Psoas muscle (tissue), 8 donors: ENCODE measurements around the gene KCNJ9. TPM values are rescaled to one million over a fixed set of nuclear protein-coding genes. Genes with fewer than 3 reads are reported as not detected.

ENCODE experiments used
- ATAC-seq, 4 donors: fragments of 200-7000 bp; cut with Tn5 transposase; one replicate each; pipeline ENCODE4 v1.9.1; 2020; ENCODE audit warnings: moderate library complexity in 3 of 4, mild to moderate bottlenecking in 2 of 4
- DNase-seq, 2 donors: peaks; one replicate each; pipeline ENCODE4 v3.0.0-alpha.2; 2020
- H3K27ac ChIP-seq: fragments of 200-600 bp; one replicate; pipeline ENCODE4 v1.8.0; 2022
- H3K27me3 ChIP-seq, 3 donors: fragments of 200-600 bp in 1 of 3; one replicate each; pipeline versions ENCODE4 v1.6.1 to v1.8.0; 2013 to 2022; ENCODE audit warnings: low read length in 2 of 3, mild to moderate bottlenecking in 2 of 3, moderate library complexity in 1 of 3; ENCODE audit not compliant: insufficient read depth in 3 of 3
- H3K36me3 ChIP-seq, 2 donors: fragments of 200-600 bp in 1 of 2; one replicate each; pipeline versions ENCODE4 v1.6.1 to v1.8.0; 2013 to 2022; ENCODE audit warnings: low read depth in 1 of 2, mild to moderate bottlenecking in 1 of 2, moderate library complexity in 1 of 2; ENCODE audit not compliant: insufficient read depth in 1 of 2
- H3K4me1 ChIP-seq: fragments of 200-600 bp; one replicate; pipeline ENCODE4 v1.8.0; 2022
- H3K4me3 ChIP-seq: fragments of 200-600 bp; one replicate; pipeline ENCODE4 v1.8.0; 2022; ENCODE audit warnings: mild to moderate bottlenecking
- H3K9me3 ChIP-seq: fragments of 200-600 bp; one replicate; pipeline ENCODE4 v1.8.0; 2022
- WGBS, 3 donors: extraction: QIAGEN DNeasy Blood & Tissue Kit; methylation state at CpG; one replicate each; pipeline versions ENCODE4 v1.1.6 to v1.1.7; 2013; 5-methylcytosine and 5-hydroxymethylcytosine counted together
- intact Hi-C, 2 donors: fragments of 100-400 bp; cut with DNase I; formaldehyde crosslinking; loops; one replicate each; pipeline versions ENCODE4 v1.11.0 to v1.14.2; 2022
- polyA plus RNA-seq, 3 donors: library from polyadenylated mRNA; stranded (reverse); fragments of 200-250 nt; gene quantifications; one replicate each; pipeline ENCODE4 v1.2.3, GENCODE V29; 2013
- total RNA-seq, 4 donors: library from RNA; stranded (reverse); fragmentation: NEBNext Ultra II Directional in 2 of 4; extraction: Animal tissue kit (Norgen Biotek cat#: 25700) in 2 of 4; gene quantifications; one replicate each; pipeline versions ENCODE4 v1.2.1 to v1.2.4, GENCODE V29; 2021 to 2023
- TF ChIP-seq, protein P1 (sequence below): fragments of 200-600 bp; IDR thresholded peaks from one replicate; pipeline ENCODE4 v1.8.0; 2022; ENCODE audit warnings: antibody characterized with exemption
- donor health status: healthy with polysubstance abuse.
- donor health status: DM: no; HTN: no; CAD: no; lungs with moderate emphysema.
- donor health status: Bipolar disorder and iron deficiency.
- donor health status: healthy.
- donor health status: DM: yes; HTN: yes; CAD: no.
- donor health status: DM: no; HTN: no; CAD: no.
- donor health status: DM: no; HTN: no; CAD: no.
- donor health status: DM: yes; HTN: yes; CAD: no.

The KCNJ9 gene
- total and polyA plus RNA-seq, 7 donors, result 0.01 to 0.04 TPM; not detected in 5

DNA sequence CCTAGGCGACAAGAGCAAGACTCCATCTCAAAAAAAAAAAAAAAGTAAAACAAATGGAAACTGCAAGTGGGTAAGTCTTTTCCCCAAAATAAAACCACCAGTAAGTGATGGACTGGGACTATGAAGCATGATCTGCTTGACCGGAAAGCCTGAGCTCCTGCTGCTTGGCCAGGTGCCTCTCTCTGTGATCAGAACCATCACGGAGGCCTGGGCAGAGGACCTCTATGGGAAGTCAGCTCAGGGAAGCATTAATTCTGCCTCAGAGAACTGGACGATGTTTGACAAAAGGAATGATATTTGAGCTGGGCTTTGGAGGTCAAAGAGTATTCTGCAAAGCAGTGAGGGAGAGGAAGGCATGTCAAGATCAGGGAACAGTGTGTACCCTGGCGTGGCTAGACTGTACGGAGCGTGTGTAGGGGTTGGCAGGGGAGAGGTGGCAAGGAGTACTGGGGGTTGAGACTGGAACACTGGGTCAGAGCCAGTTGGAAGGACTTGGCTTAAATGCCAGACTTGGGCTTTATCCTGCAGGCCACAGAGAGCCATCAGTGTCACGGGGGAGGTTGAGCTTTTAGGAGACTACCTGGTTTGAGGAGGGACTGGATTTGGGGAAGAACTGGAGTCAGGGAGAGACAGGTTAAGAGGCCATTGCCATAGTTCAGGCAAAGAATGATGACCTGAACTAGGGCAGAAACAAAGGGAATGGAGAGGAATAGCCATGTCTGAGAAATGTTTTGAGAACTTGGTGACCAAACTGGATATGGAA lies 50.6 kb downstream of the KCNJ9 start:
- Histone ChIP-seq H3K36me3 (peaks cover 0 to 89% of the 10 kb centered on the region in 2 donors), H3K27ac (peak overlapping the region; percentile 98), H3K4me3 (peak overlapping the region; percentile 11), H3K9me3 (no peaks in the 10 kb centered on the region), H3K4me1 (peaks cover 84% of the 10 kb centered on the region), H3K27me3 (no peaks in the 10 kb centered on the region)
- WGBS, 3 donors, result 16 to 39% (median 23%) methylated on average over 8 of the region's 8 CpGs
- intact Hi-C loops, result no loop called here
- DNase-seq (peak; percentile 73 to 91), ATAC-seq (peak; percentile 45 to 75 (median 71))
- TF ChIP-seq, protein P1, sequence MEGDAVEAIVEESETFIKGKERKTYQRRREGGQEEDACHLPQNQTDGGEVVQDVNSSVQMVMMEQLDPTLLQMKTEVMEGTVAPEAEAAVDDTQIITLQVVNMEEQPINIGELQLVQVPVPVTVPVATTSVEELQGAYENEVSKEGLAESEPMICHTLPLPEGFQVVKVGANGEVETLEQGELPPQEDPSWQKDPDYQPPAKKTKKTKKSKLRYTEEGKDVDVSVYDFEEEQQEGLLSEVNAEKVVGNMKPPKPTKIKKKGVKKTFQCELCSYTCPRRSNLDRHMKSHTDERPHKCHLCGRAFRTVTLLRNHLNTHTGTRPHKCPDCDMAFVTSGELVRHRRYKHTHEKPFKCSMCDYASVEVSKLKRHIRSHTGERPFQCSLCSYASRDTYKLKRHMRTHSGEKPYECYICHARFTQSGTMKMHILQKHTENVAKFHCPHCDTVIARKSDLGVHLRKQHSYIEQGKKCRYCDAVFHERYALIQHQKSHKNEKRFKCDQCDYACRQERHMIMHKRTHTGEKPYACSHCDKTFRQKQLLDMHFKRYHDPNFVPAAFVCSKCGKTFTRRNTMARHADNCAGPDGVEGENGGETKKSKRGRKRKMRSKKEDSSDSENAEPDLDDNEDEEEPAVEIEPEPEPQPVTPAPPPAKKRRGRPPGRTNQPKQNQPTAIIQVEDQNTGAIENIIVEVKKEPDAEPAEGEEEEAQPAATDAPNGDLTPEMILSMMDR, result no peak

DNA sequence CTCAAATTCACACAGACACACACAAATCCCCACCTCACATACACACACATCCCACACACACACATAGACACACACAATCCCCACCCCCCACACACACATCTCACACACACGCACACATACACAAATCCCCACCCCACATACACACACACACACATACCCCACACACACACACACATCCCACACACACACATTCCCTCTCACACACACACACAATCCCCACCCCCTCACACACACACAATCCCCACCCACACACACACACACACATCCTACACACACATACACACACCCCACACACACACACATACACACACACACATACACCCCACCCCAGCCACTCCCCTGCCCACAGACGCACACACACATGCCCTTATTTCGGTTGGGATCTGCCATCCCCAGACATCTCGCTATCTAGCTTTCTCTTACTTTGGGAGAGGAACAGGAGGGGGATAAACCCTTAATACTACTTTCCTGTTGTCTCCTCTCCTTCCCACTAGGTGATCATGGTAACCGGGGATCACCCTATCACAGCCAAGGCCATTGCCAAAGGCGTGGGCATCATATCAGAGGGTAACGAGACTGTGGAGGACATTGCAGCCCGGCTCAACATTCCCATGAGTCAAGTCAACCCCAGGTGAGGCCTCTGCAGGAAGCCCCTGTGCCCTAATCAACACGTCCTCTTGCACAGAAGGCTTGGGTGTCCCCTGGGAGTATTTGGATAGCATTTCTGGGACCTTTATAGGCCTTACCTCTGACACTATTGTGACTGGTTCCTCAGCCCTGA lies 52.8 kb downstream of the KCNJ9 start:
- Histone ChIP-seq H3K4me1 (peaks cover 76% of the 10 kb centered on the region), H3K27ac (peak overlapping the region; percentile 98), H3K9me3 (no peaks in the 10 kb centered on the region), H3K27me3 (no peaks in the 10 kb centered on the region), H3K4me3 (no peak overlapping the region), H3K36me3 (peaks cover 0 to 95% of the 10 kb centered on the region in 2 donors)
- ATAC-seq, result no peak
- no peak for DNase-seq
- 51 to 62% (median 53%) methylated on average over 9 of the region's 9 CpGs for WGBS, 3 donors
- intact Hi-C loops, result no loop called here
- TF ChIP-seq, protein P1, result no peak

DNA sequence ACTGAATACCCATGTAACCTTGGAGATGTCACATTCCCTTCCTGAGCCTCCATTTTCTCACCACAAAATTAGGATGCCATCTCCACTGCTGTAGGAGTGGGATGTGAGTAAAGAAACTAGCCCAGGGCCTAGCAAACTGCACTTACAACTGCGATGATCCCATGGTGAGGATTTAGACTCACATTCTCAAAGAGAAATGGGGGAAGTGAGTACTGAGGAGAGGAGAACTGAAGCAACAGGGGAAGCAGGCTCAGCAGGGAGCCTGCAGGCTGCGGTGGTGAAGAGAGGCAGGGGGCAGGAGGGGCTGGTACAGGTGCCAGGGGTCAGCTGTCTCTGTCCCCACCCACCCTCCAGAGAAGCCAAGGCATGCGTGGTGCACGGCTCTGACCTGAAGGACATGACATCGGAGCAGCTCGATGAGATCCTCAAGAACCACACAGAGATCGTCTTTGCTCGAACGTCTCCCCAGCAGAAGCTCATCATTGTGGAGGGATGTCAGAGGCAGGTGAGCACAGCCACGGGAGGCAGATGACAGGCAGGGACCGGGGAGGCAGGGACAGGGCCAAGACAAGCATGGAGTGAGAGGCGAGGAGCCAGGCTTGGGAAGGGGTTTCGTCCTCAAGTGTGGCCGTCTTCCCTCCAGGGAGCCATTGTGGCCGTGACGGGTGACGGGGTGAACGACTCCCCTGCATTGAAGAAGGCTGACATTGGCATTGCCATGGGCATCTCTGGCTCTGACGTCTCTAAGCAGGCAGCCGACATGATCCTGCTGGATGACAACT lies 53.6 kb downstream of the KCNJ9 start:
- DNase-seq (no peak), ATAC-seq (no peak)
- TF ChIP-seq, protein P1, result no peak
- 50 to 67% (median 50%) methylated on average over 17 to 20 of the region's 20 CpGs for WGBS, 3 donors
- intact Hi-C loops, result no loop called here
- Histone ChIP-seq H3K4me1 (peaks cover 68% of the 10 kb centered on the region), H3K27ac (peak overlapping the region; percentile 75), H3K9me3 (no peaks in the 10 kb centered on the region), H3K36me3 (peaks cover 0 to 95% of the 10 kb centered on the region in 2 donors), H3K27me3 (no peaks in the 10 kb centered on the region), H3K4me3 (no peak overlapping the region)

DNA sequence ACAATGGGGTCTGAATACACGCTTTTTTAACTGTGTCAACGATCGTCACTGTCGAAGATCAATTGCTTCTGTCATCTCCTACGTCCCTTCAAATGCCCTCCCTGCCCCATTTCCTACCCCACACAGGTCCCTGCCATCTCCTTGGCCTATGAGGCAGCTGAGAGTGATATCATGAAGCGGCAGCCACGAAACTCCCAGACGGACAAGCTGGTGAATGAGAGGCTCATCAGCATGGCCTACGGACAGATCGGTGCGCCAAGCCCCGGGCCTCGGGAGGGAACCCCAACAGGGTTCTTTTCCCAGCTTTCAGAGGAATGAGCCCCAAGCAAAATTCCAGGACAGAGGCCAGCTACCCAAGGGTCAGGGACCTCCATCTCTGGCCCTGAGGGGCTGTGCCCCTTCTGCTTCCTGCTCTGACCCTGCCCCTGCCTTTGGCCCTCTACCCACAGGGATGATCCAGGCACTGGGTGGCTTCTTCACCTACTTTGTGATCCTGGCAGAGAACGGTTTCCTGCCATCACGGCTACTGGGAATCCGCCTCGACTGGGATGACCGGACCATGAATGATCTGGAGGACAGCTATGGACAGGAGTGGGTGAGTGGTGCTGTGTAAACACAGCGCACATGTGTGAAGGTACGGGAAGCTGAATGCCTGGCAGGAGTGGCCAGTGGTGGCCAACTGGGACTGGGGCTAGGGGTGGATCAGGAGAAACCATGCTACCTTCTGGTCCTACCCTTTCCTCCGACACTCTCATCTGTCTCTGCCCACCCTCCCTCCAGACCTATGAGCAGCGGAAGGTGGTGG lies 55.0 kb downstream of the KCNJ9 start:
- Histone ChIP-seq H3K27me3 (no peaks in the 10 kb centered on the region), H3K4me3 (no peak overlapping the region), H3K27ac (peak overlapping the region; percentile 75), H3K36me3 (peaks cover 0 to 95% of the 10 kb centered on the region in 2 donors), H3K9me3 (no peaks in the 10 kb centered on the region), H3K4me1 (peaks cover 55% of the 10 kb centered on the region)
- intact Hi-C loops, result no loop called here
- TF ChIP-seq, protein P1, result no peak
- WGBS, 3 donors, result 53 to 85% (median 66%) methylated on average over 22 of the region's 22 CpGs
- ATAC-seq, result peak in 1 of 4 donors; percentile 2
- DNase-seq, result no peak
